Endometrial microvascular endothelial cells (primary cell): ENCODE data around the gene TECR. TPM values are rescaled to one million over a fixed set of nuclear protein-coding genes. Genes with fewer than 3 reads are reported as not detected.
"Not testable (repeated sequence)": the region's sequence is repeated elsewhere in the genome, so short reads cannot be mapped to it uniquely, and the experiment has no call there.

Source experiments
- in situ Hi-C: cut with HindIII; loops from 2 replicates; pipeline ENCODE4 v1.10.0; 2017; ENCODE audit warnings: low sequenced_read_pairs, low pct_unique_long_range_greater_than_20kb; ENCODE audit errors: inconsistent ontology term
- total RNA-seq: library from RNA; depleted of rRNA; stranded (reverse); fragments of >200 nt; gene quantifications from one replicate; pipeline ENCODE4 v1.2.3, GENCODE V29; 2015; ENCODE audit errors: inconsistent ontology term

The TECR gene
- total RNA-seq, 1 donor from 2014 or later = 61.4 TPM

DNA sequence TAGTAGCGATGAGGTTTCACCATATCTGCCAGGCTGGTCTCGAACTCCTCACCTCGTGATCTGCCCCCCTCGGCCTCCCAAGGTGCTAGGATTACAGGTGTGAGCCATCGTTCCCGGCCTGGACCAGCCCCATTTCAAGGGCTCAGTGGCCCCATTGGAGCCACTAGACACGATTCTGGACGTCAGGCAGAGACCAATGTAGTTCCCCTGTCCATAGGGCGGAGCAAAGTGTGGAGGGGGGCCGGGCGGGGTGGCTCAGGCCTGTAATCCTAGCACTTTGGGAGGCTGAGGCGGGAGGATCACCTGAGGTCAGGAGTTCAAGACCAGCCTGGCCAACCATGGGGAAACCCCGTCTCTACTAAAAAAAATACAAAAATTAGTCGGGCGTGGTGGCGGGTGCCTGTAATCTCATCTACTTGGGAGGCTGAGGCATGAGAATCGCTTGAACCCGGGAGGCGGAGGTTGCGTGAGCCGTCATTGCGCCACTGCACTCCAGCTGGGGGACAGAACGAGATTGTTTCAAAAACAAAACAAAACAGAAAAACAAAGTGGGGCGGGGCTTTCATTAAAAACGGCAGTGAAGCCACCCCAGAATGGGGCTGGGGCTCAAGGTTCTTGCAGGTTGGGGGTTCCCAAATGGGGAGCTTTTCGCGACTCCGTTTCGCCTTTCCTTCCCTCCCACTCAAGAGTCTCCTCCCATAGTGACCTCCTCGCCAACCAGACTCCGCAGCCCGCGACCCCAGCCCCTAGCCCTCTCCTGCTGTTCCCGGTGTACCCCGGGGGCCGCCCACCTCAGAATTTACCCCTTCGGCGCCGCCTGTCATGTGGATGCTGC, 758 bp upstream of the TECR start:
- in situ Hi-C loops = no loop called here

DNA sequence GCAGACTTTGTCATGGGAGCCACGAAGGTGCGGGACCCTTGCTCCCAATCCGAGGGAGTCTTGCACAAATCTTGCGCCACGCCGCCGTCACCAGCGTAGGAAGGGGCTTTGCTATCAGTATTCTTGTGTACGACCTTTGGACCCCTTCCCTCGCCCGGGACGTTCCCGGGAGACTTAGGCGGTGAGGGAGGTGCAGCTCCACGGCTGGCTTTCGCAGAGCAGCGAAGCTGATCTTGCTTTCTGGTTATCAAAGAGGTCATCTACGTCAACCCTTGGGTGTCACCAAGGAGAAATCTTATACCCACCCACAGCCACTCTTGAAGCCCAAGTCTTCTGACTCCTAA, 583 bp downstream of the TECR start:
- in situ Hi-C loops = no loop called here

DNA sequence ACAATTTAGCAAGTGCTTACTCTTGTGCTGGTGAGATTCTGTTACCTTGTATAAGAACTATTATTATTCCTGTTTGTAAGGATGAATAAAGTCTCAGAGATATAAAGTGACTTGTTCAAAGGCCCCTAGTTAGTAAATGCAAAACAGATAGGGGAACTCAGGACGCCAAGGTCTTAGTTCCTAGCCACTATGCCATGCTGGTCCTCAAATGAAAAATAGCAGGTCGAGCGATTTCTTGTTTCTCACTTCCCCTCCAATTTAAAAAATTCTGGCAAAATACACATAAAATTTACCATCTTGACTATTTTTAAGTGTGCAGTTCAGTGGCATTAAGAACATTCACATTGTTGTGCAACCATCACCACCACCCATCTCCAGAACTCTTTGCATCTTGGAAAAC, 1.1 kb downstream of the TECR start:
- in situ Hi-C loops = no loop called here

DNA sequence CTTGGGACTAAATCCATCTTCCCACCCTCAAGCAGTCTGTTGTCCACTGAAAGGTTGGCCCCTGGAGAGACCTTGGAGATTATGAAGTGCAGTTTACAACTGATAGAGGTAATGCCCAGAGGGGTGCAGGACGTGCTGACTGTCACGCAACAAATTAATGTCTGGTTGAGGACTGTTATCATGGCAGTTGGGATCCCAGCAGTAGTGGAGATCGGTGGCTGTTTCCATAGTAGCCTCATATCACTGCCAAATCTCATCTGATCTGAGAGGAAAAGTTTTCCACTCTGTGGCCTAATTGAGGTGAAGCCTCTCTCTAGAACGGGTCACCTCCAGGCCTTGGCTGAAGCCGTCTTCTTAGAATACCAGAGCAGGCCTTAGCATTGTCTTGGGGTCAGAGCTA, 4.1 kb downstream of the TECR start:
- in situ Hi-C loops = no loop called here

DNA sequence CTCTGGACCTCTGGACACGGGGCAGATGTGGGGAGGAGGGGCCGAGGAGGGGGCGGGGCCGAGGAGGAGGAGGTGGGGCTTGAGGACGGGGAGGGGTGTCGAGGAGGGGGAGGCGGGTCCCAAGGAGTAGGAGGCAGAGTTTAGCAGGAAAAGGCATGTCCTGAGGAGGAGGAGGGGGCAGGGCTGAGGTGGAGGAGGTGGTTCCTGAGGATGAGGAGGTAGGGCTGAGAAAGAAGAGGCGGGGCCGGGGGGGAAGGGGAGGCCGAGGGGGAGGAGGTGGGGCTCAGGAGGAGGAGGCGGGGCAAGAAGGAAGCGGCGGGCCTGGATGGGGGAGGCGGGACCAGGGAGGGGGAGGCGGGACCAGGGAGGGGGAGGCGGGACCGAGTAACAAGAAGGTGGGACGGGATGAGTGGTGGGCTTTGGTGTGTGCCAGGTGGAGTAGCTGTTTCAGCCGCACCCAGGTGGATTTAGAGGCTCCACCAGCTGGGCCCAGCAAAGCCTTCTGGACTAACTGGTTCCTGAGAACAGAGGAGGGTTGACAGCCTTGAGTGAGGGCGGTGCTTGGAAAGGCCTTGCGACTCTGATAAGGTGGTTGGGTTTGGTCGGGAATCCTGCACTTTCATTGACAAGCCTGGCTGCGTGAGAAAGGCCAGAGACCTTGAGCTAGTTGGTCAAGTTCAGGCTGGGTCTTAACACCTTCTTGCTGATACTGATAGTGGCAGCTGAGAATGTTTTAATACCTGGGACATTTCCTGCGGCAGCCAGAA, 7.7 kb downstream of the TECR start:
- in situ Hi-C loops = no loop called here

DNA sequence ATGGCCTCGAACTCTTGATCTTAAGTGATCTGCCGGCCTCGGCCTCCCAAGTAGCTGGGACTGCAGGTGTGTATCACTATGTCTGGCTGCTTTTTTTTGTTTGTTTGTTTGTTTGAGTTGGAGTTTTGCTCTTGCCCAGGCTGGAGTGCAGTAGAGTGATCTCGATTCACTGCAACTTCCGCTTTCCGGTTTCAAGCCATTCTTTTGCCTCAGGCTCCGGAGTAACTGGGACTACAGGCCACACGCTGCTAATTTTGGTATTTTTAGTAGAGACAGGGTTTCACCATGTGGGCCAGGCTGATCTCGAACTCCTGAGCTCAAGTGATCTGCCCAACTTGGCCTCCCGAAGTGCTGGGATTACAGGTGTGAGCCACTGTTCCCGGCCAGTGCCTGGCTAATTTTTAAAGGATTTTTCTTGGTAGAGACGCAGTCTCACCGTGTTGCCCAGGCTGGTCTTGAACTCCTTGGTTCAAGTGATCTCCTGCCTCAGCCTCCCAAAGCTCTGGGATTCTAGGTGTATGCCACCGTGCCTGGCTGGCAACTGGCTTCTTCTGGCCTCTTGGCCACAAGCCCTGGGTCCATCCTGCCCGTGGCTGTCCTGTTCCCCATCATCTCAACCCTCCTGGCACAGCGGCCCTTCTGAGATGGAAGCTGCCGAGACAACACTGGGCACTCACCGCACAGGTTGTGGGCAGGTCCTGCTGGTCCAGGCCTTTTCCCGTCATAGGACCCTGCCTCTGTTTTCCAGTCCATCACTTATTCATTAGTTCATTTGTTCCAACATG, 11.5 kb downstream of the TECR start:
- in situ Hi-C loops = no loop called here

DNA sequence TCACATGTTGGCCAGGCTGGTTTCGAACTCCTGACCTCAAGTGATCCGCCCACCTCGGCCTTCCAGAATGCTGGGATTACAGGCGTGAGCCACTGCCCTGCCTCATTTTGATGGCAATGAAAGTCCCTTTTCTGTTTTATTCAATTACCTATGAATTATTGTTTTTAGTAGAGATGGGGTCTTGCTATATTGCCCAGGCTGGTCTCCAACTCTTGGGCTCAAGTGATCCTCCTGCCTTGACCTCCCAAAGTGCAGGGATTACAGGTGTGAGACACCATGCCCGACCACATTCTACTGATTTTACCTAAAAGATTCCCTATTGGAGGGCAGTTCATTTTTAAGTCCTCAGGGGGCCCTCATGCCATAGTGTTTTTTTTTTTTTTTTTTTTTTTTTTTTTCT, 12.6 kb downstream of the TECR start:
- in situ Hi-C loops = not testable (repeated sequence)

DNA sequence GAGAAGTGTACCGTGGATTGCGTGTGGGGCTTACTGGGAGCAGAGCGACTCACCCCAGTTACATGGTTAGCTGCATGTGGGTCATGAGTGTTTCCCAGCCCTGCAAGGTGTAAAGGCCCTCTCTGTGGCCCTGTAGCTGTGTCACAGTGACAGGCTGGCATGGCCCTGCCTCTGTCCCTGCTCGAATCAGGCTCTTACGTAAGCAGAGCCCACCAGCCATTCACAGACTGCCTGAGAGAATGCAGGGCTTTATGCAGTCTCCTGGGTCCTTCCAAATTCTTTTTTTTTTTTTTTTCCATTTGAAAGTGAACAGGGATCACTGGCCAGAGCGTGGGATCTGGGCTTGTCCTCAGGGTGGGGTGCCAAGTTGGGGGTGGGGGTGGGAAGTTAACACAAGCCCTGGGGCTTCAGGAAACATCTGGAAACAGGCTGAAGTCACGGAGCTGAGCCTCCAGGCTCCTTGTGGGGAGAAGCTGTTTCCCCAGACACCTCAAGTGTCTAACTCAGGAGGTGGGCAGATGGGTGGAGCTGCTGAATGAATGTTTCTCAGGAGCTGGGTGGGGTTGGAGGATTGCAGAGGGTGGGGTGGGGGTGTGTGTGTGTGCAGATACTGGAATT, 13.4 kb downstream of the TECR start:
- in situ Hi-C loops = no loop called here

DNA sequence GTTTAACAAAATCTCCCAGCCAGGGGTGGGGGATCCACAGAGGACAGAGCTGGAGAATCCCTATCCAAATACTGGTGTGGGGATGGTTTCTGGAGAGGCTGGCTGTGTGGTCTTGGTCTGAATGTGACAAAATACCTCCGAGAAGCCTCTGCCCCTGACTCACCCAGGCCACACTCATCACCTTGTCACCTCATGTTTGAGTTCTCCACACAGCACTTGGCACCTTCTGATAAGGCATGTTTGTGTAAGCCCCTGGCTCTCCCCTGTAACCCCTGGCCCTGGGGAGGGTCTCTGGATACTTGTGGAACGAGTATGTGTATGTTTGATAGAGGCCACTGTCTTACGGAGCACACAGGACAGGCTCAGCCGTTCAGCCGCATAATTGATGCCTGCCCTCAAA, 14.7 kb downstream of the TECR start:
- in situ Hi-C loops = no loop called here

DNA sequence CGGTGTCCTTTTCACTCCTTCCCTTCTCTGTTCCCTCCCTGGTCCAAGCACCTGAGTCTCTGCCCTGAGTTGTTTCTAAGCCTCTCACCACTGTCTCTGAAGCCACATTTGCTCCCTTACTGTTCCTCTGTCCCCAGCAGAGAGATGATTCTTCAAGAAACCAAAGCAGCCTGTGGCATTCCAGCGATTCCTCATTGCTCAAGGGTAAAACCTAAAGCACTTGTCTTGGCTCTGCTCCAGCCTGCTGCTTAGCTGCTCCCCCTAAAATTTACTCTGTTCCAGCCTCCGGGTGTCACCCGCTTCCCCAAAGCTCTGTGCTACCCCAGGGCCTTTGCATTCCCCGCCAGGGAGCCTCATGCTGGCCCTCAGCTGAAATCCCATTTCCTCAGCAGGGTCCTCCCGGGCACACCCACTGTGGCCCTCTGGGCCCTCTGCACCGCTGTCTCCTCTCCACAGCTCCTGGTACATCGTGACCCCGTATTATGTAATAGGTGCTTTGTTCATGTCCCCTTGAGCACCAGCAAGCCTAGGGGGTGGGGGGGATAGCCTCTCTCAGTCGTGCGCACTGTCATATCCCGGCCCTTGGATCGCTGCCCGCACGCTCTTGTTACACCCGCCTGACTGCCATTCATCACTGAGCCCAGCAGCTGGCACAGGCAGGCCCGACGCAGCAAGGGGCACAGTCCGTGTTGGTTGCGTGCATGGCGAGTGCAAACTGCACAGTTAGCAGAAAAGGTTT, 15.8 kb downstream of the TECR start:
- in situ Hi-C loops = no loop called here

DNA sequence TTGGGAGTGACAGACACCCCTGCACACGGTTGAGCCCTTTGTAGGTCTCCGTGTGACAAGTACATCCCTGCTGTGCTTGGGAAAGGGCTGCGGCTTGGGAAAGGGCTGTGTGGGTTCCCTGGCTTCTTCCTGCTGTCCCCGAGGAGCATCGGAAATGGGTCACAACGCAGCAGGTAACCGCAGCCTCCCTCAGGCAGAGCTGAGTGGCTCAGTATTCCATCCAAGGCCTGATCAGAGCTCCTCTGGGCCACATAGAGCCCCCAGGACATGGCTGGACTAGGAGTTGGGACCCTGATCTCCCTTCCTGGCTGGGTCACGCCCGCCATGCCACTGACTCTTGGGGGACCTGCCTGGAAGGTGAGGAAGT, 16.3 kb downstream of the TECR start:
- in situ Hi-C loops = no loop called here

DNA sequence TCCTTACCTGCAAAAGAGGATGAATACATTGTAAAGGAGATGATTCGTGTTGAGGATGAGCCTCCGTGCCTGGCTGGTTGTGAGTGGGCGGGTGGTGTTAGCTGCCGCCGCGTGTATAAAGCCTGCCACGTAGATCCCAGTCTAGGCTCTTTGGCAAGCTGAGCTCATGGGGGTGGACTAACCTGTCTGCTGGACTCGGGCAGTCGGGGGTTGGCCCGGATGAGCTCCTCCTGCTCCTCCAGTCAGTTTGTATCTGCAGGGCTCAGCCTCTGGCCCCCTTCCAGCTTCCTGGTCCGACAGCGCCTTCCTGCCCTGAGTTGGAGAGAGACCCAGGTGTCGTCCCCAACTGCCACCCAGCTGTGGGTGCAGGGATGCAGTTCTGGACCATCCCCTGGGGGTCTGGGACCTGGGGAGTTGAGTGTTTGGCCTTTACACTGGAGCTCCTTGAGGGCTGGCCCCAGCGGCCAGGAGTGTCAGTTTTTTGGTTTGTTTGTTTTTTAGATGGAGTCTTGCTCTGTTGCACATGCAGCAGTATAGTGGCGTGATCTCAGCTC, 20.9 kb downstream of the TECR start:
- in situ Hi-C loops = no loop called here

DNA sequence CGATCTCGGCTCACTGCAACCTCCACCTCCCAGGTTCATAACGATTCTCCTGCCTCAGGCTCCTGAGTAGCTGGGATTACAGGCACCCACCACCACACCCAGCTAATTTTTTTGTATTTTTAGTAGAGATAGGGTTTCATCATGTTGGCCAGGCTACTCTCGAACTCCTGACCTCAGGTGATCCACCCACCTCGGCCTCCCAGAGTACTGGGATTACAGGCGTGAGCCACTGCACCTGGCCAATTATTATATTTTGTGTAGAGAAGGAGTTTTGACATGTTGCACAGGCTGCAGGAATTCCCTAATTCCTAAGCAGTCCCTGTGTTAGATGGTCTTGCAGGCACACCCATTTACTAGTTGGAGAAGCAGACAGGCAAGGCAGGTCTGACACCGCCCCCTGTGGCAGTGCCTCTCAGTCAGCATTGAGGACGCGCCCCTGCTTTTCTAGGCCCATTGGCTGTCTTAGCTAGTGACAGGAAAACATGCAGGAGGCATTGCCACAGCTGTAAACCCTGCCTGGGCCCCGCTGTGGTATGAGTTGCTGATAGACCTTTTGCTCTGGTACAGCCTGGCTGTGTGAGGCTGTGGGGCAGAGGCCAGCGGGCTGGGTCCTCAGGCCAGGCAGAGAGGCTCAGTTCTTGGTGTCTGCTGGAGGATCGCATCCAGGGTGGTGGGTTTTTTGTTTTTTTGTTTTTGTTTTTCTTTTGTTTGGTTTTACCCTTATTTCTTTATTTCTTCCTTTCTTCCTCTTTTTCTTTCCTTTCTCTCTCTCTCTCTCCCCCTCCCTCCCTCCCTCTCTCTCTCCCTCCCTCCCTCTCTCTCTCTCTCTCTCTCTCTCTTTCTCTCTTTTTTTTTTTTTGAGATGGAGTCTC, 22.0 kb downstream of the TECR start:
- in situ Hi-C loops = not testable (repeated sequence)

DNA sequence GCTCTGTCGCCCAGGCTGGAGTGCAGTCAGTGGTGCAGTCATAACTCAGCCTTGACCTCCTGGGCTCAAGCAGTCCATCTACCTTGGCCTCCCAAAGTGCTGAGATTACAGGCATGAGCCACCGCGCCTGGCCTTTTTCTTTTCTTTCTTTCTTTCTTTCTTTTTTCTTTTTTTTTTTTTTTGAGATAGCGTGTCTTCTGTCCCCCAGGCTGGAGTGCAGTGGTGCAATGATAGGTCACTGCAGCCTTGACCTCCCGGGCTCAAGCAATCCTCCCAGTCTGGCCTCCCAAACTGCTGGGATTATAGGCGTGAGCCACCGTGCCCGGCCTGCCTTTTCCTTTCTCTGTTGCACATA, 22.6 kb downstream of the TECR start:
- in situ Hi-C loops = not testable (repeated sequence)

DNA sequence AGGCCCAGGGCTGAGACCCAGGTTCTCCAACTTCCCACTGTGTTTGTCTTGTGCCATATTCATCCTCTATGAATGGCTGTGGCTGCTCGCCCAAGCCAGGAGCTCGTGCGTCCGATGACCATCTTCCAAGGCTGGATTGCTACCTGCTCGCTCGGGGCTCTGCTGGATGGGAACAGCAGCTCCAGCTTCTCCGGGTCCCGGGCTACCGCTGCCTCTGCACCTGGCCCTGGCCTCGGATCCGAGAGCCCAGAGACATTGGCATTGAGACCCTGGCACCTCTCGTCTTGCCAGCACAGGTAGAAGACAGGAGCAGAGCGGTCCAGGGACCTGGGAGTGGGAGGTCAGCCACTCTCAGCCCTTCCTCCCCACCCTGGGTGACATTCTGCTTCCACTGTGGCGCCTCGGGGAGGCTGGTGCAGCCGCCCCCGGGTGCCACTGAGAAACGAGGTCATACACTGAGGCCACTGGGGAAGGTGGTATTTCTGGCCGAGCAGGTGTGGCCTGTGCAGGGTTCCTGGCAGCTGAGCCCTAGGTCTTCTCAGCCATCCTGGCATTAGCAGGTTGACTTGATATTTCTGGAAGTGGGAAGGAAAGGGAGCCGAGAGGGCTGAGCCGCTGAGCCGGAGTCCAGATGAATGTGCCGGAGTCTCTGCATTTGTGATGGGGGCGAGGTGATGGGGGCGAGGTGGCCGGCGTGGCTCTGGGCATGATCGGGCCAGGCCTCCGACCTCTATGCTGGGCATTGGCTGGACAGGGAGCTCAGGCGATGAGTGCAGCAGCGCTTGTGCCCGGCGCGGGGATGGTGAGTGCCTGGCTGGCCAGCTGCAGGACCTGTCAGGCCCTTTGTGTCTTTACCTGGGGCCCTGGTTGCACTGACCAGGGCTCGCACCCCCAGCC, 23.9 kb downstream of the TECR start:
- in situ Hi-C loops = no loop called here

DNA sequence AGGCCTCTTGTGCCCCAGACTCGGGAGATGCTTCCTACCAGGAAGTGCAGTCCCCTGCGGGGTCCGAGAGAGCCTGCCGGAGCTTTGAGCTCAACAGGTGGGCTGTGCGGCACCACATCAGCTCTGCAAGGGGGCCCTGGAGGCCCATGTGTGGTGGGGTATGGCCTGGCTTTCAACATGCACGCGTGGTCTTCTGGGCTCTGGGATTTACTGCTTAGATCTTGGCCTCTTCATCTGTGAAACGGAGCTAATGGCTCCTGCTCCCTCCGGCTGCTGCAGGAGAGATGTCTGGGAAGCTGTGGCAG, 24.5 kb downstream of the TECR start:
- in situ Hi-C loops = no loop called here

DNA sequence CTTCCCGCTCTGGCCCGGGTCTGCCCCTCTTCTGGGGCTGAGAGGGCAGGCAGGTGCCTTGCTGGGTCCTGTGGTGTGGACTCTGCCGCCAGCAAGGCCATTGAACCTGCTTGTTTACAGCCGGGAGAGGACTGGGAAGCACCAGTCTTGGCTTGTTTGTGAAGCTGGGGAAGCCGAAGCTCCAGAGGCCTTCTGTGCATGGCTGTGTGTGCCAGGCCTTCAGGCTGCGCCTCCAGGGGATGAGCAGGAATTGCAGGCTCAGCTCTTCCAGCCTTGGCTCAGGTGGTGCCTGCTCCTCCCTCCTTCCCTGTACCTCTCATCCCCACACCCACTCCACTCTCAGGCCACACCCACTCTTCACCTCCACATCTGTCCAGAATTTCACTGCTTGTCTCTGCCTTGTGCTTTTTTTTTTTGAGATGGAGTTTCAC, 25.0 kb downstream of the TECR start:
- in situ Hi-C loops = no loop called here
